Measurements from ENCODE around the gene THEM4. TPM values are rescaled to one million over a fixed set of nuclear protein-coding genes. Genes with fewer than 3 reads are reported as not detected.
A peak's percentile ranks its signal among the peaks of the same experiment; 100 is the strongest.
"Not testable (repeated sequence)": the region's sequence is repeated elsewhere in the genome, so short reads cannot be mapped to it uniquely, and the experiment has no call there.

Gene THEM4
- total RNA-seq, 4 donors from 2014 or later = 5.1 to 15.3 (median 7.0) TPM

GRCh38 chr1:151892190-151892589 lies 17.1 kb downstream of the THEM4 start:
- no peak overlapping the region for H3K4me3 ChIP-seq (ENCODE audit: low read depth, poor library complexity, severe bottlenecking)
- intact Hi-C loops (cut with DNase I; ENCODE audit: low total_unique reads) = no loop called here
- WGBS, 2 donors = 92 to 98% methylated on average over 2 of the region's 2 CpGs
- no peak for TF ChIP-seq CTCF (IDR thresholded peaks at IDR 0.05)
- TF ChIP-seq POLR2A (IDR thresholded peaks at IDR 0.05) = no peak
- DNase-seq (ENCODE audit: low spot score in 2 of 2) = no peak

DNA sequence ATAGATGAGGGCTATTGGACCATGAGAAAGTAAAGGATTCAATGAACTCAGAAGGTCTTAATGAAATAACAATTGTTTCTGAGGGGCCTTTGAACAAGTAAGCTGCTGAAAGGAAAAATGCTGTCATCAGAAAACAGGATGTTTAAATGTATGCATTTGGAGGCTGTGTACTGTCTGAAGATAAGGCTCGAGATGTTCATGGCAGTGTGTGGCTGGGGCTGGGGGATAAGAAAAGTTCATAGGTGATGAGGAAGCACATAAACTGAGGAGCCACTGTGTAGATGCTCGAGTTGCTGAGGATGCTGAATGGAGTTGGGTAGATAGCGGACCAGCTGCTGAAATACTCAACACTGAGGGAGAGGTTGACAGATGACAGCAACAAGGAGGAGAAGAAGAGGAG lies 17.8 kb downstream of the THEM4 start:
- intact Hi-C loops (cut with DNase I; ENCODE audit: low total_unique reads) = no loop called here
- no peak overlapping the region for H3K4me3 ChIP-seq (ENCODE audit: low read depth, poor library complexity, severe bottlenecking)
- WGBS, 2 donors = 89 to 95% methylated on average over 3 of the region's 3 CpGs
- TF ChIP-seq CTCF (IDR thresholded peaks at IDR 0.05) = no peak
- no peak for TF ChIP-seq POLR2A (IDR thresholded peaks at IDR 0.05)
- DNase-seq (ENCODE audit: low spot score in 2 of 2) = no peak

GRCh38 chr1:151888972-151889570 lies 20.2 kb downstream of the THEM4 start:
- WGBS, 2 donors = 86 to 92% methylated on average over 2 of the region's 2 CpGs

DNA sequence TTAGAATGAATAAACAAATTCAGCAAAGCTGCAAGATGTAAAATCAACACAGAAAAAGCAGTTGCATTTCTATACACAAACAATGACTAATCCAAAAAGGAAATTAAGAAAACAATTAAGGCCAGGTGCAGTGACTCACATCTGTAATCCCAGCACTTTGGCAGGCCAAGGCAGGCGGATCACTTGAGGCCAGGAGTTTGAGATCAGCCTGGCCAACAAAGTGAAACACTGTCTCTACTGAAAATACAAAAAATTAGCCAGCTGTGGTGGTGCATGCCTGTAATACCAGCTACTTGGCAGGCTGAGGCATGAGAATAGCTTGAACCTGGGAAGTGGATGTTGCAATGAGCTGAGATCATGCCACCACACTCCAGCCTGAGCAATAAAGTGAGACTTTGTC lies 22.3 kb downstream of the THEM4 start:
- intact Hi-C loops (cut with DNase I; ENCODE audit: low total_unique reads) = no loop called here
- WGBS, 2 donors = 38 to 41% methylated on average over 1 of the region's 1 CpG
- peak in 1 of 2 donors; percentile 33 for DNase-seq (ENCODE audit: low spot score in 2 of 2)
- H3K4me3 ChIP-seq (ENCODE audit: low read depth, poor library complexity, severe bottlenecking) = no peak overlapping the region
- TF ChIP-seq POLR2A (IDR thresholded peaks at IDR 0.05) = no peak
- no peak for TF ChIP-seq CTCF (IDR thresholded peaks at IDR 0.05)

More at GRCh38 chr1:151888972-151889570, 20.2 kb downstream of the THEM4 start:
- DNase-seq (ENCODE audit: low spot score in 2 of 2) = no peak
- intact Hi-C loops (cut with DNase I; ENCODE audit: low total_unique reads) = no loop called here
- no peak for TF ChIP-seq CTCF (IDR thresholded peaks at IDR 0.05)
- TF ChIP-seq POLR2A (IDR thresholded peaks at IDR 0.05) = no peak
- H3K4me3 ChIP-seq (ENCODE audit: low read depth, poor library complexity, severe bottlenecking) = no peak overlapping the region

DNA sequence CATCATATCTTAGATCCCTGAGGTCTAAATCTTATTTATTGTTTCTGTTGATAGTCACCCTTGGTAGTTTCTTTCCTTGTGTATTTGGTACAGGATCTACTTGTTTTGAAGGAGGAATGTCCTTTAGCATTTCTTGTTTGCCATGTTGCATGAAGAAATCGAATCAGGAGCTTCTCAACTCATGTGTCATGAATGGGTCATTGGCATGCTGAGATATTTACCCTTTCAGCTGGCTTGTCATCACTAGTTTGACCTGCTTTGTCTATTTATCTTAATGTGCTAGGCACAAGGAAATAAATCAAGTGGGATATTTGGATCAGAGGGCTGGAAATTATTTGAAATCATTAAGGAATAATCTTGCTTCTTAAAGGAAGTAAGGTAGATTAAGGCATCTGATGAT lies 23.8 kb downstream of the THEM4 start:
- intact Hi-C loops (cut with DNase I; ENCODE audit: low total_unique reads) = no loop called here
- 55 to 59% methylated on average over 1 of the region's 1 CpG for WGBS, 2 donors

GRCh38 chr1:151884879-151885278 lies 24.4 kb downstream of the THEM4 start:
- DNase-seq (ENCODE audit: low spot score in 2 of 2); H3K4me3 ChIP-seq (ENCODE audit: low read depth, poor library complexity, severe bottlenecking); intact Hi-C loops (cut with DNase I; ENCODE audit: low total_unique reads): not testable (repeated sequence)
- 97 to 98% methylated on average over 5 of the region's 5 CpGs for WGBS, 2 donors

More for the DNA sequence above, 23.8 kb downstream of the THEM4 start:
- no peak for DNase-seq (ENCODE audit: low spot score in 2 of 2)
- H3K4me3 ChIP-seq (ENCODE audit: low read depth, poor library complexity, severe bottlenecking) = no peak overlapping the region
- TF ChIP-seq CTCF (IDR thresholded peaks at IDR 0.05) = no peak

- WGBS, 2 donors = 95 to 96% methylated on average over 3 of the region's 3 CpGs
- H3K4me3 ChIP-seq (ENCODE audit: low read depth, poor library complexity, severe bottlenecking); DNase-seq (ENCODE audit: low spot score in 2 of 2); intact Hi-C loops (cut with DNase I; ENCODE audit: low total_unique reads): not testable (repeated sequence)
Measured at GRCh38 chr1:151884445-151884844, 24.9 kb downstream of the THEM4 start.

- H3K4me3 ChIP-seq (ENCODE audit: low read depth, poor library complexity, severe bottlenecking); DNase-seq (ENCODE audit: low spot score in 2 of 2); intact Hi-C loops (cut with DNase I; ENCODE audit: low total_unique reads): not testable (repeated sequence)
- 97 to 99% methylated on average over 4 of the region's 4 CpGs for WGBS, 2 donors
Measured at GRCh38 chr1:151883898-151884297, 25.4 kb downstream of the THEM4 start.

- H3K4me3 ChIP-seq (ENCODE audit: low read depth, poor library complexity, severe bottlenecking); DNase-seq (ENCODE audit: low spot score in 2 of 2); intact Hi-C loops (cut with DNase I; ENCODE audit: low total_unique reads): not testable (repeated sequence)
- 88 to 92% methylated on average over 5 of the region's 5 CpGs for WGBS, 2 donors
Measured at GRCh38 chr1:151882918-151883317, 26.4 kb downstream of the THEM4 start.

All from lower leg skin (tissue), 4 donors.